ENCODE data around the gene ABCA13.
"Not testable (repeated sequence)": the region's sequence is repeated elsewhere in the genome, so short reads cannot be mapped to it uniquely, and the experiment has no call there.

Gene ABCA13

DNA sequence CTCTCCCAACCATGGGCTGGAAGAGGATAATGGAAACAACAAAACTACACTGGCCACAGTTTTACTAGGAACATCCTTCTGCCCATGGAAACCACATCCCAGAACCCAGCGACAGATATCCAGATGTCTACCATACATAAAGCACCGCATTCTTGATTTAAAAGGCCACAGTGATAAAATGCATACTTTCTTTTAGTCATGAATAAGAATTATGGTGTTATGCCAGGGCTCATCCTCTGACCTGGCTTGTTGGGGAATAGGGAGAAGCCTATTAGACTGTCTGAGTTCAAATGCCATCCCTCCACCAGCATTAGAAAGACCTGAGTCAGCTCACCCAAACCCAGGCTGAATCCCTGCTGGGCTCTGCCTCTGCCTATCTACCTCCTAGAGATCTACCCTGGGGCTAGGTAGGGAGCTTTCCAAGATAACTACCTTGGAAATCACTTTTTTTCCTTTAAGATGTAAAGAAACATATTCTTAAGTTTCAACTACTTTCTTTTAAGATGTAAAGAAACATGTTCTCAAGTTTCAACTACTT, 5.2 kb downstream of the ABCA13 start:
- peak; percentile 57 for DNase-seq (ENCODE audit: low read depth, low spot score)

DNA sequence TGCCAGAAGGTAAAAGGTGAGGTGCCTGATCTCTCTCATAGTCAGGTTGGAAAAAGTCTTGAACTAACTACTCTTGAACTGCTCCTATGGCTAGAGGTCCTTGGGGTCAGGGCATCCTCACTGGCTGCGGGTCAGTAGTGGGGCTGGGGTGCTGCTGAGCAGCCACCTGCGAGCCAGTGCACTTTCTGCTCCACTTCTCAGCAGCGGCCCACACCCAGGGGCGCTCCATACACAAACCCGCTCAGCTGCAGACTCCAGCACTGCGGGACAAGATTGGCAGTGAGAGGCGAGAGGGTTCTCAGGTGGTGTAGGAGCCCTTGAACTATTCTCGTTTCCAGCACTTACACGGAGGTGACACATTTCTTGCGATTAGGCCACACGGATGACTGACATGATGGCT, 6.0 kb downstream of the ABCA13 start:
- DNase-seq (ENCODE audit: low read depth, low spot score), result no peak

DNA sequence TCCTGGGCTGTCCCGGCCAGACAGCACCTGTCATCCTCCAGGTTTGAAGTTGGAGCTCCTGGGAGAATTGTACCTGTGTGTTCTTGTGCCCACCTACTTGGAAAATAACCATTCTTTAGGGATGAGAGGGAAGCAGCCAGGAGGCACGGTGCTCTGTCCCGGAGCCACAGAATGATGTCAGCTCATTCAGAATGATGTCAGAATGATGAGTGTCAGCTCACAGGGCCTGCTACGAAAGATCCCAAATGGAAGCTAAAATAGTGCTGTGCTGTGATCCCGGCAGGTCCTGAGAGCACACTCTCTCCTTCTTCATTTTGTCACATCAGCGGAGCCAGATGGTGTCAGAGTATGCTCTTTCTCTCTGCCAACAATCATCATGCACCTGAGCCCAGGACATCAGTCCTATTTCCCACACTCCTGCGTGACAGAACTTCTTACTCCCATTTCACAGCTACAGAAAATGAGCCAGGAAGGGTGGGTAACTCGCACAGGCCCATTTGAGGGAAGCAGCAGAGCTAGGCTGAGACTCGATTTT, 8.3 kb downstream of the ABCA13 start:
- DNase-seq (ENCODE audit: low read depth, low spot score), result no peak

DNA sequence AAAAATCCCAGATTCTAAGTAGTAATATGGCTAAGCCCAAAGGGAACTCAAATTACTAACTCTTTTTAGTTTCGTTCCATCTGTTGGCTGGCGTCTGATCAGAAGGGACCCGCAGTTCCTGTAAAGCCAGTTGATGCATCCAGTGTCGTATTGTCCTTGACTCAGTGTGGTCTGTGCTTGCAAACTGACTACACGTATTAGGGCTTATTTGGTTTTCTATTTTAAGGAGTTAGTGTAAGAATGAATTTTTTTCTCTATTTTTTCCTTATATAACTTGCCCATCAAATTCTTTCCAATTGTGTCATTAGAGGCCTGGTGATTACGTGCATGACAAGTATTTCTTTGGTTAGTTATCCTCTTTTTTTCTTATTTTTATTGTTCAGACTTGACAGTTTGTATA, 9.7 kb downstream of the ABCA13 start:
- DNase-seq (ENCODE audit: low read depth, low spot score), result no peak

DNA sequence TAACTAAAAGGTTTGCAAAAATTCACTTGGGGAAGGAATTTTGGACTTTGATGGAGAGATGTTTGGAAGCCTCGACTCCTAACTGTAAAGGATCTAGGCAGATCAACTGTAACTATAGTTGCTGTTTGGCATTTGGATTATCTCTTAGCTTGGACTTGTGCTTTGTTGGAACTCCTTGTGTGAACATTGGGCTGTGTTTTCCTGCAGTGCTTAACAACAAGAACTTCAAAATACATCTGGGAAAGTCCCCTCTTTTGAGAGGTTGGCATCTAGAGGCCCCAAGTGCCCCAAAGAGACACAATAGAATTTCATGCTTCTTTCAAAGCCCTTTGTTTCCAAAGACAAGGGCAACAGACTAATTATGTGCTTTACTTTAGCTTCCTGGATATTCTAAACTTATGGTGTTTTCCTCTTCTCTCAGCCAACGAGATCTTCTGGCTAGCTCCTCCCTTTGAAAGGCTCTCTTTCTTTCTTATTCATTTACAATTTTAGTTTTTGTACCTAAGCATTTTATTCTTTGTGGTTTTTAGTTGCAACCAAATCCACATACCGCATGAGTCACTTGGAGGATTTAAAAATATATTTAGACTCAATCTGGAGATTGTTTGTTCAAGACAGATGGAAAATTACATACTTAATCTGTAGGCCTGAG, 11.6 kb downstream of the ABCA13 start:
- no peak for DNase-seq (ENCODE audit: low read depth, low spot score)

DNA sequence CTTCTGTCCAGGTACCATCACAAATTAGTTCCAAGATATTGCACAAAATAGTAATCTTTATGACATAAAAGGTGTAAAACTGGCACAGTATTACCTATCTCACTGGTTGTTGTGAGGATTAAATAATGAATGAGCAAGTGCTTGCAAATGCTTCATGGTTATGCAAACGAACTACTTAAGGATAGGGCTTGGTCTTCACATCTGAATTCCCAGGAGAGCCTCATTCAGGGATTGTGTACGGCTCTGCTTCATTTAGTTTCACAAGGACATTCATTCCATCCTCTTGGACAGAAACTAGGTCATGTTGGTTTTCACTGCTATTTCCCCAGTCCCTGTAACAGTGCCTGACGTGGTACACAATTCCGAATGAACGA, 12.1 kb downstream of the ABCA13 start:
- DNase-seq (ENCODE audit: low read depth, low spot score), result no peak

DNA sequence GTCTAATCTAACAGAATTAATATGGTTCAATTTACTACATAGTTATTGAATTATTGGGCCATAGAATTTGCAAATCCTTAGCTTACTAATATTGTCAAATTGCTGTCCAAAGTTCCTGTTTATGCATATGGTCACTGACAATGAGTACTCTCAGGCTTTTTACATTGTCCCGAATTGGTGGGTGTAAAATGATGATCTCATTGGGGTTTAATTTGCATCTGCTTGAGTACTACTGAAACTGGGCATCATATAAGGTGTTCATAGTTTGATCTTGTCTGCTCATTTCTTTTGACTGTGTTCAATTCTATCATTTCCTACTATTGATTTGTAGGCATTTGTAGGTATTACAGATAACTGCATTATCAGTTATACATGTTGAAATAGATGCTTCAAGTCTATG, 12.7 kb downstream of the ABCA13 start:
- DNase-seq (ENCODE audit: low read depth, low spot score), result no peak

DNA sequence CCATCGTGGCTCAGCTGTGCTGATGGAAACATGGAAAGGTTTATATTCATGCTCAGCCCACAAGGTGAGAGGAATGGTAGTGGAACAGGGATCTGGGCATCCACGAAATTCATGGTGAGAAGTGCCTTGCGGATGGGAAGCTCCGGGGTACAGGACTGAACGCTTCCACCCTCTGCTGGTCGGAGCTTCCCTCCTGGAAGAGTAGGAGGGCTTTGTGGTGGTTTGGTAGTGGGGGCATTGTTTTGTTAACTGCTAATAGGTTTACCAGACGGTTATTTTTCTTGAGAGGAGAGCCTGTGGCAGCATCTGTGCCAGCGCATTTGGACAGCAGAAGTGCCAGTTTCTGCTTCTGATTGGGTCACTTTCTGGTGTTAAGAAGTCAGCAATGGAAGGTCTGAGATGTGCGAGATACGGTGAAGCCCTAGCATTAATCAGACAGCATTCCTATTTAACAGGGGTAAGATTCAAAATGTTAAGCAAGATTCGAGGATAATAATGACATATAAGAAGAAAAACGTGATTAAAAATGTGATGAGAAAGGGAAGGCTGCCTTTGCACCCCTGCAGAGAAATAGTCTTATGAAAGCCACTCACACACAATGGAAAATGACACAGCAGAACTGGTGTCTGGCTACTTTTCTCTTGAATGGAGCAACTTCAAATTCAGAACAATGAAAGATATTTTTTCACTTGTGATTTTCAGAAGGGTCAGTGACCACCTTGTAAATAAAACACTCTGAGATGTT, 17.7 kb downstream of the ABCA13 start:
- no peak for DNase-seq (ENCODE audit: low read depth, low spot score)

DNA sequence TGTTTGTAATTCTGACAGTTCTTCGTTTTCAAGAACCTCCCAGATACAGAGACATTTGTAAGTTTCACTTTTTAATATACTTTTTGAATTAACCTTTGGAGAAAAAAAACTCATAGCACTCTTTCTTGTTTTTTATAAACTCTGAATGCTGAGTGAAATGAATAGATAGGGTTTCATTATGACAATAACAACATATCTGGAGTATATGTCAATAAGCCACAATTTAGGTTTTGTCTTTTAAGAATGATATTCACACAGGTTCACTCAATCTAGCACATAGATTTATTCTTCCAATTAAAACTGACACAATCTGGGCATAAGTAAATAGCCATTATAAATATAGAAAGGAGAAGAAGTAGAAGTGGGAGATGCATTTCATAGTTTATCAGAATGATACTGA, 21.7 kb downstream of the ABCA13 start:
- no peak for DNase-seq (ENCODE audit: low read depth, low spot score)

DNA sequence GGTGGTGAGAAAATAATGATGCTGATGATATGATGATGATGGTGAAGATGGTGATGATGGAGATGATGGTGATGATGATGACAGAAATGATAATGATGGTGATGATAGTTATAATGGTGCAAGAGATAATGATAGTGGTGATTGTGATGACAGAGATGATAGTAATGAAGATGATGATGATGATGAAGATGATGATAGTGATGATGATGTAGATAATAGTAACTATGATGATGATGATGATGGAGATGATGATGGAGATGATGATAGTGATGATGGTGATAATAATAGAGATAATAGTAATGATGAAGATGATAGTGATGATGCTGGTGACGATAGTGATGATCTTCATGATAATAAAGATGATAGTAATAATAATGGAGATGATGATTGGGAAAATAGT, 22.2 kb downstream of the ABCA13 start:
- no peak for DNase-seq (ENCODE audit: low read depth, low spot score)

DNA sequence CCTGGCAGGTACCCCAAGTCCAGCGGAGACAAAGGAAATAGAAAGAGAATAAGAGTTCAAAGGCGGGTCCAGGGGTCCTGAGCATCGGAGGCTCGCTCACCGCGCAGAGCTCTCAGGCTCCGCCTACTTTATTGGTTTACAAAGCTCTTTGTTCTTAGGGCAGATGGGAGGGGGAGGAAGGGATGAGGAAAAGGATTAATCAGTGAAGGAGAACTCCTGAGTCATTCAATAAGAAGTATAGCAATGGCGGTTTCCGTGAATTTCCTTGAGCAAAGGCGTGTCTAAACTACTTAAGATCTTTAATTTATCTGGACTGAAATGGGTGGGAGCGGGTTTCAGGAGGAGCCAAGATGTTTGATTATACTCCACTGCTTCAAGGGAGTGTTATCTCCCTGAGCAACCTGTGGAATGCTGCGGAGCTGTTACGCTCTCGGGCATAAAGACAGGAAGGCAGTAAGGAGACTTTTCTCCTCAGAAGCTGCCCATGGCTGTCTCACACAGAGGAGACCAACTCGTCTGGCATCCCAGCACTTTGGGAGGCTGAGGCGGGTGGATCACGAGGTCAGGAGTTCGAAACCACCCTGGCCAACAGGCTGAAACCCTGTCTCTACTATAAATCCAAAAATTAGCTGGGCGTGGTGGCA, 29.8 kb downstream of the ABCA13 start:
- DNase-seq (ENCODE audit: low read depth, low spot score), result peak; percentile 45

DNA sequence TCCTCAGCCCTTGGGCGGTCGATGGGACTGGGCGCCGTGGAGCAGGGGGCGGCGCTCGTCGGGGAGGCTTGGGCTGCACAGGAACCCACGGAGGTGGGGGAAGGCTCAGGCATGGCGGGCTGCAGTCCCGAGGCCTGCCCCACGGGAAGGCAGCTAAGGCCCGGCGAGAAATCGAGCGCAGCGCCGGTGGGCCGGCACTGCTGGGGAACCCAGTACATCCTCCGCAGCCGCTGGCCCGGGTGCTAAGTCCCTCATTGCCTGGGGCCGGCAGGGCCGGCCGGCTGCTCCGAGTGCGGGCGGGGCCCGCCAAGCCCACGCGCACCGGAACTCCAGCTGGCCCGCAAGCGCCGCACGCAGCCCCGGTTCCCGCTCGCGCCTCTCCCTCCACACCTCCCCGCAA, 31.7 kb downstream of the ABCA13 start:
- not testable (repeated sequence) for DNase-seq (ENCODE audit: low read depth, low spot score)

DNA sequence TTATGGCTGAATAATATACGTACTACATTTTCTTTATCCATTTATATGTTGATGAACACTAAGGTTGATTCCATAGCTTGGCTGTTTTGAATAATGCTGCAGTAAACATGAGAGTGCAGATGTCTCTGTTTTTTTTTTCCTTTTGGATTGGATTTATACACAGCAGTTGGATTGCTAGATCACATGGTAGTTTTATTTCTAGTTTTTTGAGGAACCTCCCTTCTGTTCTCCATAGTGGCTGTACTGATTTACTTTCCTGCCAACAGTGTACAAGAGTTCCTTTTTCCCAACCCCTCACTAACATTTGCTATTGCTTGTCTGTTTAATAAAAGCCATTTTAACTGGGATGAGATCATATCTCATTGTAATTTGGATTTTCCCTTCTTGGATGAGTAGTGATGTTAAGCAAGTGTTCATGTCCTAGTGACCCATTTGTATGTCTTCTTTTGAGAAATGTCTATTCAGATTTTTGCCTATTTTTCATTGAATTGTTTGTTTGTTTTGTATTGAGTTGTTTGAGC, 36.0 kb downstream of the ABCA13 start:
- no peak for DNase-seq (ENCODE audit: low read depth, low spot score)

DNA sequence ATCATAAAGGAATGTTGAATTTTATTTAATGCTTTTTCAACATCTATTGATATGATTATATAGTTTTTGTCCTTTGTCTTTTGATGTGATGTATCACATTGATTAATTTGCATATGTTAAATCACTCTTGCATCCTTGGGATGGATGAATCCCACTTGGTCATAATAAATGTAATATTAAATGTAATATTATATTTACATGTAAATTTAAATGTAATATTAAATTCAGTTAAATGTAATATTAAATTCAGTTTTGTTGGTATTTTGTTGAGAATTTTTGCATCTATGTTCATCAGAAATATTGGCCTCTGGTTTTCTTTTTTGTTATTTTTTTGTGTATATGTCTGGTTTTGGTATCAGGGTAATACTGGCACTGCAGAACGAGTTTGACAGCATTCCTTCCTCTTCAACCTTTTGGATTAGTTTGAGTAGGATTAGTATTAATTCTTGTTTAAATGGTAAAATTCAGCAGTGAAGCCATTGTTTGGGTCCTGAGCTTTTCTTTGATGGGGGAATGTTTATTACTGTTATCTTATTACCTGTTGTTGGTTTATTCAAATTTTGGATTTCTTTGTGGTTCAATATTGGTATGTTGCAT, 37.8 kb downstream of the ABCA13 start:
- DNase-seq (ENCODE audit: low read depth, low spot score), result no peak

DNA sequence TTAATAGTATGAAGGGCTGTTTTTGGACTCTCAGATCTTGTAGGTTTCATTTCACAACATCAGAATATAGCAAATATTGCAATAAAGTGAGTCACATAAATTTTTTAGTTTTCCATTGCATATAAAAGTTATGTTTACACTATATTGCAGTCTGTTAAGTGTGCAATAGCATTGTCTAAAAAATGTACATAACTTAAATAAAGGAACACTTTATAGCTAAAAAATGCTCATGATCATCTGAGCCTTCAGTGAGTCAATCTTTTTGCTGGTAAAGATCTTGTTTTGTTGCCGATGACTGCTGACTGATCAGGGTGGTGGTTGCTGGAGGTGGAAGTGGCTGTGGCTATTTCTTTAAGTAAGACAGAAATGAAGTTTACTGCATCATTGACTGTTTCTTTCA, 42.0 kb downstream of the ABCA13 start:
- no peak for DNase-seq (ENCODE audit: low read depth, low spot score)

DNA sequence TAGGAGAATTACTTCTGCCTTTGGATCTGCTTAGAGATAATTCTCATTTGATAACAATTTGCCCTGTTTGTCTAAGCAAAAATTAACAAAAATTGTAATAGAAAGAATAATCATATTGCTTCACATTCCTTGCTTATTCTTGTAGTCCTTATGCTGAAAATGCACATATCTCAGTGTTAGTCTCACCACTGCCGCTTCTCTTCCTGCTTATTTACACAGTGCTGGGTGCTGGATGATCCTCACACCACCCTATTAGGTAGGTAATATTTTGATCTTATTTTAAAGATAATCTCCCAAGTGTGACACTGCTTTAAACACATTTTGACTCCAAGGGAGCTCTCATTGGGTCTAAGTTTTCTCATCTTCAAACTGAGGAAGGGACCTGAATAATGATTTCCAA, 46.0 kb downstream of the ABCA13 start:
- no peak for DNase-seq (ENCODE audit: low read depth, low spot score)

DNA sequence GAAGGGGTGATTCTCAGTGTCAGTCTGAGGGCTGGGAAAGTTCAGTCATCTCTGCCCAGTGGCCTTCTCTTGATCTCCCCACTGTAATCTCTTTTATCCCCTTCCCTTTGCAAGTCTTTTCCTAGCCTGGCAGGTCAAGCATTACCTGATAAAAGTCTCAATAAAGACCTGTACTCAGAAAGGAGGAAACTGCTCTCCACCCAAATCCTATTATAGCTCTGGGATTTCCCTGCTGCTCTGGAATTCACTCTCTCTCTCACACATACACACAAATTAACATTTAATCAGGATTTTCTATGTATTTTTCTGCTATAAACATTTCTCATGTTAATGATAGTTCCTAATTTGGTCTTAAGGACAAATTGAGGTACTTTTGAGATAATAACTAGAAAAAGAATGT, 46.5 kb downstream of the ABCA13 start:
- no peak for DNase-seq (ENCODE audit: low read depth, low spot score)

DNA sequence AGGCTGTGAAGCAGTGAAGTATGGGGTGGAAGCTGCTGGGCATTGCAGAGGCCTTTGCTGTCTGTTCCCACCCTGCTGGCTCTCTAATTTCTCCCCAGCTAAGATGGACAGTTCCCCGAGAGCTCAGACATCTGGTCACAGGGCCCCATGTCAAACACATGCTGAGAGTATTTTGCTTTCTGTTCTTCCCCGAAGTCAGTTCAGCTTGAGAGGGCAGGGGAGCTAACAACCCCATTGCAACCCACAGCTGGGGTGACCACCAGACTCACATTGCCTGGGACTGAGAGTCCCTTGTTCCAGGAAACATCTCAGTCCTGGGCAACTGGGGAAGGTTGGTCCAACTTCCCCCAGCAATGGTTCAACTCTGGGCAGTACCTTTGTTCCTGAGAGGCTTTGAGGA, 52.8 kb downstream of the ABCA13 start:
- DNase-seq (ENCODE audit: low read depth, low spot score), result no peak

DNA sequence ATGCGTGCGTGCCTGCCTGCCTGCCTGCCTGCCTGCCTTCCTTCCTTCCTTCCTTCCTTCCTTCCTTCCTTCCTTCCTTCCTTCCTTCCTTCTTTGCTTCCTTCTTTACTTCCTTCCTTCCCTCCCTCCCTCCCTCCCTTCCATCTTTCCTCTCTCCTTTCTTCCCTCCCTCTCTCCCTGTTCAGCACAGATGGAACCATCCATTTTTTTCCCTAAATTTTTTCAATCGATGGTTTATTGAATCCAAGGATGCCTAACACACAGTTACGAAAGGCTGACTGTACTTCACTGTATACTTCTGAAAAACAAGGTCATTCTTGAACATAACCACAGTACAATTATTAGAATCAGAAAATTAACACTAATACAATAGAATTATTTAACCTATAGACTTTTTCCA, 53.8 kb downstream of the ABCA13 start:
- DNase-seq (ENCODE audit: low read depth, low spot score), result no peak

DNA sequence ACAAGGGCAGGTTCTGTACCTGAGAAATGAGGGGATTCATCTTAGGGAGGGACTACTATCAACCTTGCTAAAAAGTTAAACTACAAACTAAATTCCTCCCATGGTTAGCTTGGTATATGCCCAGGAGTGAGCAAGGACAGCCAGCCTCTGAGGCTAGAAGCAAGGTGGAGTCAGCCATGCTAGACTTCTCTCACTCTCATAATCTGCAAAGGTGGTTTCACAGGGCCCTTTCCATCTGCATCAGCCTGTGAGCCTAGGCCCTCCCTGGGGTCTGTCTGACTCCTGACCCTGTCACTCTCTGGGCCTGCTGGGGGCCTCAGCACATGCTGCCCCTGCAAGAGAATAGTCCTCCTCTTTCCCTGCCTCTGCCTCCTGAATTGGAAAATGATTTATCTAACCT, 66.1 kb downstream of the ABCA13 start:
- no peak for DNase-seq (ENCODE audit: low read depth, low spot score)

DNA sequence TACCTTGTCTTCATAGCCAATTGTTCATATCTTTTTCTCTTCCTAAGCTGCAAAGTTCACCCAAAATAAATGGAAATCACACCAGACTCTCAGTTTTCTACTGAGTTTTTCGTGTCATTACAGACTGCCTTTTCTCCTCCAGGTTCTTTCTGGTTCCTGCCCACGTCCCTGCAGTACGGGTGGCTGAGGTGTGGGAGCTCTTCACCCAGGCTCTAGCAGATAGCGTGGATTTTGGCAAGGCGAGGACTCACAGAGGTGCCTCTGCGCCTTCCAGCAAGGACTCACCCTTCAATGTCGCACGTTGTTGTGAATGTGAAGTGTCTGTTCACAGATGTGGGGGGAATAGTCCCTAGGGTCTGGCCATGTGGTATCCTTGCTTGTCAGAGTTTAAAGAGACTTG, 71.6 kb downstream of the ABCA13 start:
- no peak for DNase-seq (ENCODE audit: low read depth, low spot score)

DNA sequence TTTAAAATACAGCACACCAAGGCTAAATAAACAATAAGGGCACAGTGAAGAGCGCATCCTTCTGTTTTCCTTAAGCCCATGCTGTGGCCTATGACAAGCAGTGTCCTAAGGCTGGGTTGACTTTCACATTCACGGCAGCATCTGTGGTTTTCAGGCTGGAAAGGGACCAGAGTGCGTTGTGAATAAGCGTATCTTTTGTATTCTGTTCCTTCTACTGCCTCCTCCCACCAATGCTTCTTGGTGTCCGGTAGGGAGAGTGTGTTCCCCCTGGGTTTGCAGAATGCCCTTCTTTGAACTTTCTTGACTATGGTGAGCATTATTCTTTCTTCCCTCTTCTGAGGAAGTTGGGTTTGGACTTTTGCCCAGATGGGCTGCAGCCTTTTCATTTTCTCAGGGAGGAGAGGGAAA, 73.6 kb downstream of the ABCA13 start:
- DNase-seq (ENCODE audit: low read depth, low spot score), result no peak

All from ELF-1 (cell line).